Stimulated activated CD4-positive, alpha-beta T cell treated with anti-CD3 and anti-CD28 coated beads, Interleukin-15, amount 100 ng/mL, for 24 hours (primary cell): ENCODE results near the gene AVPR2.

Experiments used
- DNase-seq: peaks from one replicate; pipeline ENCODE4 v3.0.0-alpha.2; 2020

Gene AVPR2

DNA sequence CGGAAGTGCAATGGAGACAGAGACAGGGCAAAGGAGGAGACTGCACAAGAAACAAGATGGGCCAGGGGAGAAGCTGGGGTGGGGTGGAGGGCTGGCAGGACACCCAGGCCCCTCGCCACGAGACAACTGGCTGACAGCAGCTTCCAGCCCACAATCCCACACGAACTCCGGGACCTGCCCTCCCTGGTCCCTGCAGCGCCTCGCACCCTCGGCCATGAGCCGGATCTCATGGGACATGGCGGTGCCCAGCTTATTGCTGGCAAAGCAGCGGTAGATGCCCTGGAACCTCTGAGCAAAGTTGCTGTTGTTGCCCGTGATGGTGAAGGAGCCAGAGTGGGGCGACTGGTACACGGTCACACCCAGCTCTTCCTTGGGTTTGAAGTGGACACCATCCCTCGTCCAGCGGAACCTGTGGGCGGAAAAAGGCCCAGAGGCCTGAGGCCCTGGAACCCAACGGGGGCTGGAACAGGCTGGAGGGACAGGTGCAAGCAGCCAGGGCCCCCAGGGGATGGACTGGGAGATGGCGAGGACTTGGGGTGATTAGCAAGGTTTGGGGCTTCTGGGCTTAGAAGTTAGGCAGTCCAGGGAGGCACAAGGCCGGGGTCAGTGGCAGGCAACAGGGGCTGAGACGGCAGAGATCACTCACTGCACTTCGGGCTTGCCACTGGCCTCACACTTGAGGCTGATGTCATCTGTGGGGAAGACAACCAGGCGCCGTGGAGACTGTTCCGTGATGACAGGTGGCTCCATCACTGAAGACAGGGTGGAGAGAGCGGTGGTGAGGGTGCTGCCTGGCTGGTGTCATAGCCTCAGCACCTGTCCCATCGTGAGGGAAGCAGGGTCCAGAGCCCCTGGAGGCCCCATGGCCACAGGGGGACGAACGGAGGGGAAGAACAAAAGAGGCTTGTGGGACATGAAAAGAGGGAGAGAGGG, 32.3 kb upstream of the AVPR2 start:
- no peak for DNase-seq

DNA sequence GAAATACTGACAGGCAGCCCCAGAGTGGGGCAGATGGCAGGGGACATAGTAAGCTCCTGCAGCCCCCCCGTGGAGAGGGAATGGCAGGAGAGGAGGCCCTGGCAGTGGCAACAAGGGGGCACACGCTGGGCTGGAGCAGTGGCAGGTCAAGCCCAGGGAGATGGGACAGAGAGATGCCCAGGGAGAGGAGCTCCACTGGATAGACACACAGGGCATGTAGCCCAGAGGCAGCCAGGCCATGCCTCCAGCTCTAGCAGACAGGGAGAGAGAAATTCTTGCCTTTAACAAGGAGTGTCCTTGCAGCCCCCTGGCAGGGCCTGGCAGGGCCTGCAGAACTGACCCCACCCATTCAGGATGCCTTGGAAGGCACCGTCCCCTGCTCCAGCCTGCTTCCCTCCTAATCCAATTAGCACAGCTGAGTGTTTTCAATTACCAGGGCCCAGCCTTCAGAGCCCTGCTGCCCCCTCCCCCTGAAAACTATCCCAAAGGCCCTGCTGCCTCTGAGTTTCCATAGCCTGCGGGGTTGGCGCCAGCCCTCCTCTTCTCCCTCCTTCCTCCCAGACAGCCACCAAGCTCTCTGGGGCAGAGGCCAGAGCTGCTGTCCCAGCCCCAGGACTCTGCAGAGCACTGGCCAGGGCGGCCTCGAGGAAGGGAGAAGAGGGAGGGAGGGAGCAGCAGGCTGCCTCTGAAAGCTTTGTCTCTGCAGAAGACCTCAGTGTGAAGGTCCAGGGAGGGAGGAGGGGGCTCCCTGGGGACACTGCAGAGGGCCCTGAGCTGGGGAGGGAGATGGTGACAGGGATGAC, 31.0 kb upstream of the AVPR2 start:
- no peak for DNase-seq

DNA sequence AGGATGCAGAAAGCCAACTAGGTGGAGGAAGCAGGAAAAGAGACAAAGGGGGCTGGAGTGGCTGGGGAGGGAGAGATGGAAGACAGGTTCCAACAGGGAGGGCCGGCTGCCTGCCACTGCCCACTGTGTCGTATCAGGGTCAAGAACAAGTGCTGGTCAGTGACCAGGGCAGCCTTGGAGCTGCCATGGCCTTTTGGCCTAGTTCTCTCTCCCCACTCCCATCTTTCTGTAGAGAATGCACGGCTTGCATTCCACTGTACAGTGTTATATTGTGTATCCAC, 30.4 kb upstream of the AVPR2 start:
- no peak for DNase-seq

DNA sequence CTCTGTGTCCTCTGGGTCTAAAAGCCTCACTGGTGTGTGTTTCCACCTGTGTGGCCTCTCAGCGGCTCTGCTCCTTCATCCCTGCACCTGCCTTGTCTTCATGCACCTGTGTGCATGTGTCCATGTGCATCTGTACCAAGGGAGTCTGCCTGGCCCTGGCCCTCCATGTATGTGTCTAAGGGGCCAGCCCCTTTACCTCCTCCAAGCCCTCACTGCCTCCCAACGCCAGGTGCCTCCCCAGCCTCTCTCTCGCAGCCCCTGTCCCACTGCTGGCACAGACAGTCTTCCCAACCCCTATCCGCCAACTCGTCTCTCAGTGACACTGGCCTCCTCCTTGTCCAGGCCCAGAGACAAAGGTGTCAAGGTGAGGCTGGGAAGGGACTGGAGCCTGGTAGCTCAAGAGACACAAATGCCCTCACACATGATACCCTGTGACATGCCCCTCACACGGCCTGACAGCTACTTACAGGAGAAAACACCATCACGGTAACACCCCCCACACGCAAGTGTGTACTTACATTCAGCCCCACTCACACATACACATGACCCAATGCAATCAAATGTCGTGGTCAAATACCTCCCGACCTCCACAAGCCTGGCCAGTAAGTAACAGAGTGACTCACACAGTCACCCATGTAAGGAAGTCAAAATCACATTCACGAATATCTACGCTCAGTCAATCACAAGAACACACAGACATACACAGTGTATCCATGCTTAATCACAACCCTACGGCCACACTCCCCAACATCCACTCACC, 29.9 kb upstream of the AVPR2 start:
- DNase-seq, result no peak

DNA sequence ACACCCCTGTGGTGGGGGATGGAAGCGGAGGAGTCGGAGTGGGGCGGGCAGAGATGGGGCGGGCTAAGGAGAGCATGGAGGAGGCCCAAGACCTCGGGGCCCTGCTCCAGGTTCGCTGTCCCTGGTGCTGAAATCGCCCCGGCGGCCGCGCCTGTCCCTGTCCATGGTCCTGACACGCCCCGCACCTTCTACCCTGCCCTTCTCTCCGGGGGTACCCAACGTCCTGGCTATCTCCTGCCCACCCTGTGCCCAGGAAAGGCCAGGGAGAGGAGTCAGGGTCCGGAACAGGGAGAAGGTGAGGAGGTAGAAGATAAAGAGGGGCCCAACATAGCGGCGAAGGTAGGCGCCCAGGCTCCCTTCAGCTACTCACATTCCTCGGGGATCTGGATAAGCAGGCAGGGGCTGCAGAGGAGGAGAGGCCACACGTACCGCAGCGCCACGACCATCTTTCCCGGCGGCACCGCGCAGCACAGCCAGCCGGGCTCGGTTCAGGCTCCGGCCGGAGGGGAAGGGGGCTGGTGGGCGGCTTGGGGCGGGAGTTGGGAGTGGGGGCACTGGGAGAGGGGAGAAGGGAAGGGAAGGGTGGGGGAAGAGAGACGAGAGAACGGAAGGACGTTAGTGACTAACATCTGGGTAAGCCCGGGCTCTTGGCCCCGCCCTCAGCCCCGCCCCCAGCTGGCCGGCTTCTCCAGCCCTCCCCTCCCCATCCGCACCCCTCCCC, 28.9 kb upstream of the AVPR2 start:
- DNase-seq, result peak; percentile 62

DNA sequence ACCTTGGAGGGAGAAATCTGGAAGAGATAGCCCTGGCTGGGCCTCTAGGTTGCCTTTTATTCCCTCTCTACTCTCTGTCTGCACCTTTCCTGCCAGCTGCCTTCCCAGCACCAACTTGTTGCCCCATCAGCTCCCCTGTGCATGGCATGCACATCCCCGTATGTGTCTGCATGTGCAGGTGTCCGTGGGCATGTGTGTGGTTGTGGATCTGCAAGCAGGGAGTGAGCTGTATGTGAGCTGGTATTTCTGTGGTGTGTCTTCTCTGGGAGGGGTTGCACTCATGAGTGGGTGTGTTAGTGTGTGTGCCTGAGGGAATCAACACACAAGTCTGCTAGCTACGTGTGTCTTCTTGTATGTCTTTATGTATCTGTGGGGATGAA, 28.4 kb upstream of the AVPR2 start:
- DNase-seq, result no peak

DNA sequence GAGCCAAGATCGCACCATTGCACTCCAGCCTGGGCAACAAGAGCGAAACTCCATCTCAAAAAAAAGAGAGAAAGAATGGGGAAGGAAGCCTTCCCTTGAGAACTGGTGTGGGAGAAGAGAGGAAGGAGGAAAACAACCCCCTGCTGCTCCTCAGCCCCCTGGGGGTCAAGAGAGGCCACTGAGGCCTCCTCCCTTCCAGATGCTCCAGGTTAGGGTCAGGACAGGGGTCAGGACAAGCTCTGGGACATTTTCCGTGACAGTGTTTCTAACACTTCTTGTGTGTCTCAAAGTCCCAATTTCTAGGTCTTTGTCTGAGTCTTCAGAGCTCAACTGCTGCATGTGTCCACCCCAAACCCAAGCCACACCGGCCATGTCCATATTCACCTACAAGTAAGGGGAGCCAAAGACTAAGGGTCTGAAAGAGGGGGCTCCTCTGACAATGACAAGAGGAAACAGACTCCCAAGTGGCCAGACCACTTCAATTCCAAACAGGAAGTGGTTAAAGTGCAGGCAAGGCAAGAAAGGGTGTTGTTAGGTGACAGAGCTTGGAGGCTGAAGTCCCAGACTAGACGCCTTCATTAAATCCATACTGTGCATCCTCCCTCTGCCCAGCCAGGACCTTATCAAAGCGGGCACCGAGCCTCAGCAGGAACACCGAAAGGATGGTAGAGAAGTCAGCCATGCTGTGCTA, 26.8 kb upstream of the AVPR2 start:
- DNase-seq, result no peak

DNA sequence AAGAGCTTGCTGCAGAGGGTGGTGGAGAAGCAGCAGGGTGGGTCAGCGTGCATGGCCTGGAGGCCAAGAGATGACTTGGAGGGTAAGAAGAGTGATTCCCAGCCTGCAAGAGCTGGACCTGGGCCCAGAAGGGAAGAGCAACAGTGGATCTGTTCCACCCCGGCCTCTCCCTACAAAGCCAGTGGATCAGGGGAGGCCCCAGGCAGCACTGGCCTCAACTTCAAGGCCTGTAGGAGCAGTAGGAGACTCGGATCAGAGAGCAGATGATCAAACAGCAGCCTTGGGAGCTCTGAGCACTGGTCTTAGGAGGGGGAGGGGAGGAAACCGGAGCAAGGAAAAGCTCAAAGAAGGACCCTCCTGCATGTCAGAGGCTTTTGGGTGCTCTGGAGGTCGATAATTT, 26.1 kb upstream of the AVPR2 start:
- no peak for DNase-seq

DNA sequence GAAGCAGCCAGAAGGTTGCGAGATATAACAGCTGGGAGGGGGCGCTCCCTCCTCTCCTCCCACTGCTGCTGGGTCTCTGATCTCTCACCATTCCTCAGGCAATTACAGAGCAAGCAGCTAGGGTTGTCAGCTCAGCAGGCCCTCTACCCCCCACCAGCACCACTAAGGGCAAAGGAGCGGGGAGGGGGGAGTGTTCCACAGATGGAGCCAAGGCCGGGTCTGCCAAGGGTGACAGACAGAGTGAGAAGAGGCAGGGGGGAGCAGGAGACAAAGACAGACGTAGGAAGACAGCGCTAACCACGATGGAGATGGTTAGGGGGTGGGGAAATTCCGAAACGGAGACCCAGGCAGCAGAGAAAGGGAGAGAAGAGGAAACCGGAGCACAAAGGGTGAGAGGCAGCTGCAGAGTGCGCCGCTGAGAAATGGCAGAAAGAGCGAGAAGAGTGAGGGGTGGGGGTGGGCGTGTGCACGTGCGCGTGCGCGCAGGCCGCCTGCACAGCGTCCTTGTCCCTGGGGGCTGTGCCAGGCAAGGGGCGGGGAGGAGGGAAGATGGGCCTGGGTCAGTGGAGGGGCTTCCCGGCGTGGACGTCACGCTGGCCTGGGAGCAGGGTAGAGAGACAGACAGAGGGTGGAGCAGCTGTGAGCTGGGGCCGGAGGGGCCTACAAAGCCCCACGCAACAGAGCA, 25.4 kb upstream of the AVPR2 start:
- peak; percentile 38 for DNase-seq

DNA sequence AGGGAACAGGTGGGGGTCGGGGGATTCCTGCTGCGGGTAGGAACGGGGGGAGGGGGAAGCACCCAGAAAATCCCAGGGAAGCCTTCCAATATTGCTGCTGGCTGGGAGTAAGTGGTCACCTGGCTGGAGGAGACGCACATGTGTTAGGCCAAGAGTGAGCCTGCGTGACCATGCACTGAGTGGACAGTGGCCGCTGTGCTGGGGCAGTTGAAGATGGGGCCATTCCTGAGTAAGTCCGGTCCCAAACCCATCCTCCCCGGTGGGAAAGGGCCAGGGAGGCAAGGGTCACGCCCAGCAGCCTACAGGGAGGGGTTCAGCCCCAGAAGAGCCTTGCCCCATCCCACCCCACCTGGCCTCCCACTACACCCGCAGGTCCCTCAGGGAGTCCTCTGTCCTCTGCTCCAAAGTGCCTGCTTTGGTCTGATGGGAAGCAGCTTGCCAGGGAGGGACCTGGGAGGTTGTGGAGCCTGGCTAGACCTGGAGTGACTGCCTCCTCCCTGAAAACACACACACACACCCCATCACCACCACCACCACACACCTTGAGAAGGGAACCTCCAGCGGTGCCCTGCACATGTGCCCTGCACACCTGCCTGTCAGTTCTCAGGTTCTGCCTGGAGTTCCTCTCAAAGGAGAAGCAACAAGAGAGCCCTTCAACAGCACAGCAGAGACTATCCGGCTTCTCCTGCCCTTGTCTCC, 24.6 kb upstream of the AVPR2 start:
- DNase-seq, result no peak

DNA sequence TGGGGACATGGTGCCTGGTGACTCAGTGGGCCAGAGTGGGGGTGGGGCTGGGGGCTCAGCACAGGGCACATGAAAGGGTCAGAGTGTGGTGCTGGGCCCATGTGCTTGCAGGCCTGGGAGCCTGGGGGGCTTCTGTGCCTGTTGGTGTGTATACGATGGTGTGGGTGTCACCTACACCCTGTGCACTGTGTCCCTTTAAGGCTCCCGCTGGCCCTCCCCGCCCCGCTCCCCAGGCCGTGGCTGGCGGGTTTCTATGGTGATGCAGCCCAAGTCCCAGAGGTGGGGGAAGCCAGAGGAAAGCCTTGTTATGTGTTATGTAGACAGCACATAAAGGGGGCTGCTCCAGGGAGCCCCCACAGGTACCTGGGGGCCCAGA, 24.0 kb upstream of the AVPR2 start:
- no peak for DNase-seq

DNA sequence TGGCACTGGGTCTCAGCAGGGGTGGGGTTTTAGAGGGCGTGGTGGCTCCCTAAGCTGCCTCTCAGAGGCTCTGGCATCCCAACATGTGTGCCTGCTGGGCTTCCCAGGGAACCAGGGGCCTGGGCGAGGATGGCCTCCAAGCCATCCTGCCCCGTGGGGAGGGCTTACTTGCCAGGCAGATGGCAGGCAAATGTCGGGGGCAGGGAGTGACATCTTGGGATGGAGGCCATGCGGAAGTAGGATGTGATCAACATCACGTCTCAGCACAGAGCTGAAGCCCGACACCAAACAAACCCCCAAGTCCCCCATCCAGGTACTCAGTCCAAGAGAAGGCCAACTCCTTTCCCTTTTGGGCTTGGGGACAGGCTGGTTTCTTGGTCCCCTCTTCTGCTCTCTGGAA, 23.2 kb upstream of the AVPR2 start:
- DNase-seq, result no peak

DNA sequence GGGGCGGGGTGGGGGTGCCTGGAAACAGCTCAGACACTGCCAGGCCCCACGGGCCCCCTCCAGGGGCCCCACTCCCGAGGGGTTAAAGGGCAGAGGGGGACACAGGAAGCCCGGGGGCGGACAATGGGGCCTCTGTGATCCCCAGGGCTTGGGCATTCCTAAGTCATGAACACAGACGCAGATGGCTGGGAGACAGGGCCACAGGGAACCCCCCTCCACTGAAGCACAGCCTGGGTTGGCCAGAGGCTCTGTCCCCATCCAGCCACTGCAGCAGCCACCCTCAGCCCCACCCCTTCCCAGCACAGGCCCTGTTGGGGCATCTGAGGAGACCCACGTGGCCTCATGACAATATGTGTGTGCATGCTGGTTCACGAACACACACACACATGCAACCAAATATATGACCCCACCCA, 22.4 kb upstream of the AVPR2 start:
- no peak for DNase-seq

DNA sequence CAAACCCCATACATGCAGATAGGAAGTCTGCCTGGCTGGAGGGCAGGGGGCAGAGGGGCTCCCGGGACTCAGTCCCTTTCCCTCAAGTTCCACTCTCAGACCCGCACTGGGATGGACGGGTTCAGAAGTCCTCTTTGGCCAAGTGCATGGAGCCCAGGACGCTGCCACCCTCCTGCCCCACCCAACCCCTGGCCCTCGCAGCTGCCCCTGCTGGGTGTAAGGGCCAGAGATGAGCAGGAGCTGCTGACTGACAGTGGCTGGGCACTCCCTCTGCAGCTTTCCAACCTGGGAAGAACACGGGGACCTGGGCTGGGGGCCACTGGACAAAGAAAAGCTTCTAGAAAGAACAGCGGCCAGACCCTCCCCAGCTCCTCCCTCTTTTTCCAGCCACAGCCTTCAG, 21.9 kb upstream of the AVPR2 start:
- DNase-seq, result no peak

DNA sequence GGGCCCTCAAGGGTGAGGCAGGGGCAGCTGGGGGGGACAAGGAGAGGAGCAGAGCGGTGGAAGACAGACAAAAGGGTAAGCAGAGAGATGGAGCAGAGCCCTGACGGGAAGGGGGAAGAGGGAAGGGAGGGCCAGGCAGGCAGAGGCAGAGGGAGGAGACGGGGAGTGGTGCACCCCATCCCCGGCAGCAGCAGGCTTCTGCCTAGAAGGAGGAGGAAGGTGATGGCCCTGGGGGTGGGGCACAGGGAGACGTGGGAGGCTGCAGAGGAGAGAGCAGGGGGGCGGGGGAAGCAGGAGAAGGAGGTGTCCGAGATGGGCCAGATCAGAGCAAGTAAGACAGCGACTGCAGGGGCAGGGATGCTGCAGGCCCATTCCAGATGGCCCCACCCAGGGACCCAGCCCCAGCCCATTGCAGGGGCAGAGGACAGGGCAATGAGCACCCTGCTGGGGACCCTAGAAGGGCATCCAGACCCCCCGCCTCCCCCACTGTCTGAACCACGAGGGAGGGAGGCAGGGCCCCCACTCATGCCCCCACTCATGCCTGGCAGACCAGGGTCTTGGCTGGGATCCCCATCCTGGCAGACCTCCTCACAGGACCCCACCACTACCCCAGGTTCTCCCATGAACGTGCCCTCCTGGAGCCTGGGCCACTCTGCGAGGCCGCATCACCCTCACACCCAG, 21.2 kb upstream of the AVPR2 start:
- DNase-seq, result no peak

DNA sequence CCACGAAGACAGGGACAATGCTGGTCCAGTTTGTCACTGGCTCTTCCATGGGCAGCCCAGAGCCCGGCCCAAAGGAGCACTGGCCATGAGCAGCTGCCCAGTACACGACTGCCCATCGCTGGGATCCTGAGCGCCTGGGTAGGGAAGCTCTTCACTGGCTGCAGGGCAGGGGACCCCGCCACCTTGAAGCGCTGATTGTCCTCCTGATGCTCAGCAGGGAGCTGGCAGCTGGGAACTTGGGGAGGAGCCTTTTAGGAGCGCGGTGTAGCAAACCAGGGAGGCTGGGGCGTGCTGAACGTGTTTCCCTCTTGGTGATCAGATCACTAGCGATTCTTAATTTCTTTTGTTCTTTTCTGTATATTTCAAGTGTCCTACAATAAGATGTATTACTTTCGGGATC, 20.3 kb upstream of the AVPR2 start:
- DNase-seq, result no peak

DNA sequence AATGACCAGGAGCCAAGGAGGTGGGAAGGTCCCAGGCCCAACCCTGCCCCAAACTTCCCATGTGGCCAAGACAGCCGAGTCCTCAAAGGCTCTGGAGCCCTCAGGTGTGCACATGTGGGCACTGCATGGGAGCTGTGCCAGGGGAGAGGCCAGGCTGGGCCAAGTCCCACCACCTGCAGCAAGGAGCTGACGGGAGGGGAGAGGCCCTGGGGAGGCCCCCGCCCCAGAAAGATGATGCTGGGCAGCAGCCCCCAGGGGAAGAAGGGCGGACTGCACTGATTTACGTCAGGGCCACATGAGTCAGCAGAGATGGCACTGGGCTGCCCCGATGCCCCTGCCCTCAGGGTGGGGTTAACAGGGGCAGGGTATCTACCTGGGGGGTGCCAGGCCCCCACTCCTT, 19.9 kb upstream of the AVPR2 start:
- DNase-seq, result no peak

DNA sequence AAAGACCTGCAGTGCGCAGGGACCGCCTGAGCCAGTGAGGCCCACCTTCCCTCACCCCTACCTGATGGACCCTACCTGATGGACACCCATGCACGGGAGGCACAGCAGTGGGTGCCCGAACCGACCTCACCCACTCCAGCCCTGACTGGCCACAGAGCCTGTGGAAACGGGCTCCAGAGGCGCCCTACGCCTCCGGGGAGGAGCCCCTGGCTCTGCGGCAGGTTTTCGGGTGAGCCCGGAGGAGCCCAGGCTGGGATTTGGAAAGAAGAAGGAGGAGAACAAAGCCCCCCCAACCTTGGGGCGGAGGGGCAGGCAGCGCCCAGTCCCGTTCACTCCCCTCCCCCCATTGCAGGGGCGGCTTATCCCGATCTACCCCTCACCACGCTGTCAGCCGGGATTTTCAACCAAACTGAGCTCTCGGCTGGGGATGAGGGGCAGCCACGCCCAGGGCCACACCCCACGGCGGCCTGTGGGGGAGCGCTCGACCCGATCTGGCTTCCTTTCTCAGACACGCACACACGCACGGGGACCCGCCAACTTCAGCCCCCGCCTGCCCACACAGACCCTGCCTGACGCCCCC, 19.2 kb upstream of the AVPR2 start:
- DNase-seq, result no peak

DNA sequence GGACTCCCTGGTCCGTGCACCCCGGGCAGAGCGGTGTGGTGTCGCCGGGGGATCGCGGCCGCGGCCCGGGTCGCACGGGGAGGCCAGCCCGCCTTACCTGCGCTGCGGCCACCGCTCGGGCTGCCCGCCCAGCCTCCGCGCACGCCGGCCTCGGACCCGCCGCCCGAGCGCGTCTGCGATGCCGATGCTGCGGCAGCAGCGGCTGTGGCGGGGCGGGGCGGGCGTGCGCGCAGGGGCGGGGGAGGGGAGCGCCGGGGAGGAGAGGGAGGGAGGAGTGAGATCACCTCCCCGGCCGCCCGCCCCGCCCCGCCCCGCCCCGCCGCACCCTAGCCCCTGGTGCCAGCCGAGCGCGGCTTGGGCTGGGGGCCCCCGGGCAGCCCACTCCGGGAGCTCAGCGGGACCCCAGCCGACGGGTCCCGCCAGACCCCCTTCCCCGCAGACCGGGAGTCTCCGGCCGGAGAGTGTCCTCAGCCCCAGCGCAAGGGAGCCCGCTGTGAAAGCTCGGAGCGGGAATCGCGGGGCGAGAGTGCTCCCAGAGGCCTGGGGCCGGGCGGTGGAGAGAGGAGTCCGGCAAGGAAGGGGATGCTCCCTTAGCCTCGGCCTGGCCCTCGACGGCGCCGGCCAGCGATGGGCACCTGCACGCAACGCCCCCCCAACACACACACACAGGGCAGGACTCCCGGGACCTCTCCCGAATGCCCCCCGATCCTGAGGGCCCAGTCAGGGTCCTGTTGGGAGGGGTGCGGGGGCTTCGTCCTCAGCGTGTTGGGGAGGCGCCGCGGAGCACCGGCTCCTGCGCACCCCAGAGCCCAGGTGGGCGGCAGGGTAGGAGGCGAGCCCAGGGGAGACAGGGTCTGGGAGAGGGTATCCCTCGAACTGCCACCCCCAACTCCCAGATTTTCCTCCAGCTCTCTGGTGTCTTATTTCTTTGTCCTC, 18.2 kb upstream of the AVPR2 start, which contains the start of gene L1CAM:
TSS of gene L1CAM (minus strand) at position 206 of the 936 bp plus-strand sequence. CDS start 10,337 bp downstream, outside the sequence.
- DNase-seq, result peak; percentile 44
